Gastrocnemius medialis (tissue), 4 donors: ENCODE measurements around the gene CLDN22. TPM values are rescaled to one million over a fixed set of nuclear protein-coding genes. Genes with fewer than 3 reads are reported as not detected.

ENCODE experiments used
- ATAC-seq, 2 donors: fragments of 150-250 bp; one replicate each; pipeline ENCODE4 v1.9.1; 2016
- DNase-seq, 2 donors: peaks; one replicate each; pipeline ENCODE4 v3.0.0-alpha.2; 2019
- H3K27ac ChIP-seq, 4 donors: fragments of 200-600 bp; sonication (generic); 1 replicate in 1 of 4; 2 replicates in 3 of 4; pipeline ENCODE4 v1.5.1; 2016 to 2018; ENCODE audit warnings: mild to moderate bottlenecking in 2 of 4, moderate library complexity in 1 of 4
- H3K27me3 ChIP-seq, 3 donors: fragments of 200-600 bp; sonication (generic) in 2 of 3; 1 replicate in 1 of 3; 2 replicates in 2 of 3; pipeline versions ENCODE4 v1.5.1 to v1.6.0; 2016 to 2019; ENCODE audit warnings: mild to moderate bottlenecking in 1 of 3, moderate library complexity in 1 of 3
- H3K36me3 ChIP-seq, 2 donors: fragments of 200-600 bp; sonication (generic) in 1 of 2; one replicate each; pipeline ENCODE4 v1.5.1; 2017 to 2018
- H3K4me1 ChIP-seq, 2 donors: fragments of 200-600 bp; sonication (generic) in 1 of 2; one replicate each; pipeline ENCODE4 v1.5.1; 2016 to 2017; ENCODE audit warnings: mild to moderate bottlenecking in 2 of 2
- H3K4me3 ChIP-seq, 4 donors: fragments of 200-600 bp; sonication (generic) in 3 of 4; 1 replicate in 1 of 4; 2 replicates in 3 of 4; pipeline ENCODE4 v1.5.1; 2016 to 2019; ENCODE audit warnings: mild to moderate bottlenecking in 2 of 4
- H3K9me3 ChIP-seq, 3 donors: fragments of 200-600 bp; sonication (generic) in 2 of 3; 1 replicate in 1 of 3; 2 replicates in 2 of 3; pipeline ENCODE4 v1.5.1; 2016 to 2019
- POLR2A ChIP-seq, 2 donors: fragments of 450-650 bp; IDR thresholded peaks; one replicate each; pipeline ENCODE4 v1.6.1; 2017; ENCODE audit warnings: antibody characterized with exemption in 2 of 2, mild to moderate bottlenecking in 2 of 2, moderate library complexity in 2 of 2
- in situ Hi-C, 4 donors: fragments of 200-750 bp; cut with MboI; loops; one replicate each; pipeline versions ENCODE4 v1.15.0 to v1.8.0; 2017; ENCODE audit warnings: low sequenced_read_pairs in 4 of 4
- intact Hi-C: fragments of 100-400 bp; cut with DNase I; formaldehyde crosslinking; loops from one replicate; pipeline ENCODE4 v1.15.1; 2023; ENCODE audit warnings: low total_unique reads
- total RNA-seq, 4 donors: library from RNA; depleted of rRNA; stranded (reverse); fragments of >200 nt; gene quantifications; one replicate each; pipeline versions ENCODE4 v1.1.0 to v1.2.3, GENCODE V29; 2016
- TF ChIP-seq, protein P1 (sequence below), 5 experiments: fragments of 450-650 bp in 3 of 5; fragments of 200-600 bp in 2 of 5; sonication (generic) in 2 of 5; IDR thresholded peaks in 4 of 5; conservative IDR thresholded peaks in 1 of 5; 1 replicate in 4 of 5; 2 replicates in 1 of 5; pipeline ENCODE4 v1.5.1; 2016 to 2019; ENCODE audit warnings: antibody characterized with exemption in 5 of 5, mild to moderate bottlenecking in 3 of 5, moderate library complexity in 3 of 5

The CLDN22 gene
- total RNA-seq, 4 donors from 2014 or later = not detected

DNA sequence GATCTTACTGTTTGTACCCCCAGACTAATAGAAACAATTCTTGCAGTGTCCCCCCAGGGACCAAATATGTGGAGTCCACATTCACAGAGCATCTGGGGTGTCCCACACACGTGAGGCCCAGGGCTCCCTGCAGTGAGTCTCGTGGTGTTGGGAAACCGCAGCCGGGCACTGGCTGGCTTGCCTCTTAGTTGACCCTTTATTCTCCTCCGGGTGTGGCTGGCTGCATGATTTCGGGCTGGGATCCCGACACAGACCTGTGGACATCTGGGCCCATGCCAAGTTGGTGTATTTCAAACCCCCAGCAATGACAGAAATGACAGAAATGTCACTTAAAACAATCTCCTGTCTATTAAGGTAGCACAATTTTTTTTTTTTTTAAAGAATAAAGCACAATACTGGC is 17.8 kb upstream of the CLDN22 start:
- H3K4me1 ChIP-seq = no peaks in the 10 kb centered on the region
- in situ Hi-C loops (no loop called here), intact Hi-C loops (no loop called here)
- no peak overlapping the region for H3K4me3 ChIP-seq
- H3K27ac ChIP-seq = no peak overlapping the region
- no peaks in the 10 kb centered on the region for H3K36me3 ChIP-seq
- ATAC-seq (no peak), DNase-seq (no peak)
- H3K27me3 ChIP-seq = no peaks in the 10 kb centered on the region
- TF ChIP-seq, protein P1, sequence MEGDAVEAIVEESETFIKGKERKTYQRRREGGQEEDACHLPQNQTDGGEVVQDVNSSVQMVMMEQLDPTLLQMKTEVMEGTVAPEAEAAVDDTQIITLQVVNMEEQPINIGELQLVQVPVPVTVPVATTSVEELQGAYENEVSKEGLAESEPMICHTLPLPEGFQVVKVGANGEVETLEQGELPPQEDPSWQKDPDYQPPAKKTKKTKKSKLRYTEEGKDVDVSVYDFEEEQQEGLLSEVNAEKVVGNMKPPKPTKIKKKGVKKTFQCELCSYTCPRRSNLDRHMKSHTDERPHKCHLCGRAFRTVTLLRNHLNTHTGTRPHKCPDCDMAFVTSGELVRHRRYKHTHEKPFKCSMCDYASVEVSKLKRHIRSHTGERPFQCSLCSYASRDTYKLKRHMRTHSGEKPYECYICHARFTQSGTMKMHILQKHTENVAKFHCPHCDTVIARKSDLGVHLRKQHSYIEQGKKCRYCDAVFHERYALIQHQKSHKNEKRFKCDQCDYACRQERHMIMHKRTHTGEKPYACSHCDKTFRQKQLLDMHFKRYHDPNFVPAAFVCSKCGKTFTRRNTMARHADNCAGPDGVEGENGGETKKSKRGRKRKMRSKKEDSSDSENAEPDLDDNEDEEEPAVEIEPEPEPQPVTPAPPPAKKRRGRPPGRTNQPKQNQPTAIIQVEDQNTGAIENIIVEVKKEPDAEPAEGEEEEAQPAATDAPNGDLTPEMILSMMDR (IDR thresholded peaks at IDR 0.05 in 4 of 5, conservative IDR thresholded peaks at IDR 0.05 in 1 of 5) = no peak
- TF ChIP-seq POLR2A (IDR thresholded peaks at IDR 0.05) = no peak
- H3K9me3 ChIP-seq = no peaks in the 10 kb centered on the region

DNA sequence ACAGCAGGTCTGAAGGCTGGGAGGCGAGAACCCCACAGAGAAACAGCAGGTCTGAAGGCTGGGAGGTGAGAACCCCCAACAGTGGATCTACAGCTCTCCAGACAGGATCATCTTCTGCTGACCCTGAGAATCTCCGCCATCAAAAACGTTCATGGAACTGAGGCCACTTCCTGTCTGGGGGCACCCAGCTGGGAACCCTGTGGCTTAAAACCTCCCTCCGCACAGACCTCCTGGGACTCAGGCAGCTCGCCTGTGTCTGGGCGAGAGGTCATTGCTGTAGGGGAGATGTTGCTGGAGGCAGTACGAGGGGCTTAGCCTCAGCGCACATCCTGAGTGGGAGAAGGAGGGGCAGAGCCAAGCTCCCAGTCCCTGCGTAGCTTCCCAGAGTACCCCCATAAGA is 17.3 kb upstream of the CLDN22 start:
- H3K4me1 ChIP-seq = no peaks in the 10 kb centered on the region
- H3K36me3 ChIP-seq = no peaks in the 10 kb centered on the region
- no peaks in the 10 kb centered on the region for H3K27me3 ChIP-seq
- no peaks in the 10 kb centered on the region for H3K9me3 ChIP-seq
- intact Hi-C loops = no loop called here
- ATAC-seq (no peak), DNase-seq (no peak)
- no peak overlapping the region for H3K27ac ChIP-seq
- TF ChIP-seq POLR2A (IDR thresholded peaks at IDR 0.05) = no peak
- TF ChIP-seq, protein P1 (IDR thresholded peaks at IDR 0.05 in 4 of 5, conservative IDR thresholded peaks at IDR 0.05 in 1 of 5) = no peak
- in situ Hi-C loops = no loop called here
- H3K4me3 ChIP-seq = no peak overlapping the region

DNA sequence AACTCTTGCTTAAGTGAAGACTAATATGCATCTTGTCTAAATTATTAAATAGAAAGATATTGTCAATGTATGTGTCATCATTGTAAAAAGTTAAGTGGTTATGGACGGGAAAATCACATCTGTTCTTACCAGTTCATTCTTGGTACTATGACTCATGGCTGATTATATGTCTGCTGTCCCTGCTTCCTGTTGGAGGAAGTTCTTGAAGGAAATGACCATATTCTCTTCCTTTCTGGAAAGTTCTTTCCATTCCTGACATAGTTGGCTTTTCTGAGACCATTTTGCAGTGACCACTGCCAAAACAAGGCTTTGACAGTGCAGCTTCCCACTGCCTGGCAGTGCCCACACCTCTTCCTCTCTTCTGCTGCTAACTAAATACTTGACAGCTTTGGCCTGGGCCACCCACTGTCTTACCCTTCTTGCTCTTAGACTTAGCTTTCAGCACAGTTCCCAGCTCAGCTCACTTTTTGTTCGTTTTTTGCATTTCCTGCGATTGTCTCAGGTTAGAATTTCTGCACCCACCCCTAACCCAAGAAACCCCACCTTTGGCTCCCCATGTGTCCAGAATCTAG is 15.4 kb upstream of the CLDN22 start:
- no peaks in the 10 kb centered on the region for H3K9me3 ChIP-seq
- intact Hi-C loops = no loop called here
- no peaks in the 10 kb centered on the region for H3K4me1 ChIP-seq
- H3K27ac ChIP-seq = no peak overlapping the region
- H3K36me3 ChIP-seq = no peaks in the 10 kb centered on the region
- no peaks in the 10 kb centered on the region for H3K27me3 ChIP-seq
- ATAC-seq = no peak
- DNase-seq = no peak
- in situ Hi-C loops = no loop called here
- TF ChIP-seq, protein P1 (IDR thresholded peaks at IDR 0.05 in 4 of 5, conservative IDR thresholded peaks at IDR 0.05 in 1 of 5) = no peak
- no peak for TF ChIP-seq POLR2A (IDR thresholded peaks at IDR 0.05)
- no peak overlapping the region for H3K4me3 ChIP-seq

DNA sequence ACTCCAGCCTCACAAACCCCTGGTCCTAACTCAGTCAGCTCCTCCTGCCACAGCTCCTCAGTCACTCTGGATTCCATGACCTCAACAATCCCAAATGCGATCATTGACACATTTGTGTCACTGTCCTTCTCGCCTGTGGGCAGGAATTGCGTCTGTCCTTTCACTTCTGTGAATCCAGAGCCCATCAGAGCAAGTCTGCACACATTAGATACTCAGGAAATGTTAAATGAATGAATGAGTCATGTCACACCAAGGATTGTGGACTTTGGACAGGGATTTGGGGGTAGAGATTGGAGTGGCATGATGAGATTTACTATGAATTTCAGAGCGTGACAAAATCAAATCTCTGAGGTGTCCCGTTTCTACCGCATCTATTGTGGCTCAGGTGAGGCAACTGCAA is 13.9 kb upstream of the CLDN22 start:
- ATAC-seq (no peak), DNase-seq (no peak)
- no peaks in the 10 kb centered on the region for H3K27me3 ChIP-seq
- intact Hi-C loops = no loop called here
- no peak overlapping the region for H3K27ac ChIP-seq
- no peak overlapping the region for H3K4me3 ChIP-seq
- H3K36me3 ChIP-seq = no peaks in the 10 kb centered on the region
- H3K4me1 ChIP-seq = no peaks in the 10 kb centered on the region
- in situ Hi-C loops = no loop called here
- TF ChIP-seq POLR2A (IDR thresholded peaks at IDR 0.05) = no peak
- TF ChIP-seq, protein P1 (IDR thresholded peaks at IDR 0.05 in 4 of 5, conservative IDR thresholded peaks at IDR 0.05 in 1 of 5) = no peak
- H3K9me3 ChIP-seq = no peaks in the 10 kb centered on the region

DNA sequence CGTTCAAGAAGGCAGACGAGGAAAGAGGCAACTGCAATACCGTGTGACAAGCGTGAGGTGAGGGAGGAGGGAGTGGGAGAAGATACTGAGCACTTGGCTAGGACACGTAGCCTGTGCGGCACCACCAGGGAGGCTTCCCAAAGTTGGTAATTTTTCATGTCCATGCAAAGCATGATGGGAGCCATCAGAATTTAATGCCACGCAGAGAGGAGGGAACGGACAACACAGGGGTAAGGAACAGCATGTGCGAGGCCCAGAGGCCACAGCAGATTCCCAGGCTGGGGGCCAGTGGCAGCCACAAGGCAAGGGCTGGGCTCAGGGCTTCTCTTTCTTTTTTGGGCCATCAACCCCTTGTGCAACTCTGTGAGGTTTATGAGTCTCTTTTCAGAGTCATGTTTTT is 13.1 kb upstream of the CLDN22 start:
- Histone ChIP-seq H3K27me3 (no peaks in the 10 kb centered on the region), H3K36me3 (no peaks in the 10 kb centered on the region), H3K9me3 (no peaks in the 10 kb centered on the region), H3K4me1 (no peaks in the 10 kb centered on the region), H3K27ac (no peak overlapping the region), H3K4me3 (no peak overlapping the region)
- DNase-seq = no peak
- TF ChIP-seq, protein P1 (IDR thresholded peaks at IDR 0.05 in 4 of 5, conservative IDR thresholded peaks at IDR 0.05 in 1 of 5) = no peak
- no peak for TF ChIP-seq POLR2A (IDR thresholded peaks at IDR 0.05)
- ATAC-seq = no peak
- intact Hi-C loops = no loop called here
- in situ Hi-C loops = no loop called here
